Activated T-cell treated with anti-CD3 and anti-CD28 coated beads for 1 hour (primary cell): Measurements from ENCODE around the gene TC2N.
"Not testable (repeated sequence)": the region's sequence is repeated elsewhere in the genome, so short reads cannot be mapped to it uniquely, and the experiment has no call there.

Experiments
- DNase-seq: peaks from one replicate; pipeline ENCODE4 v3.0.0-alpha.2; 2020; ENCODE audit warnings: low read depth

Gene TC2N

GRCh38 chr14:91754819-91755218, 112.5 kb downstream of the TC2N start:
- no peak for DNase-seq

GRCh38 chr14:91754185-91754584, 113.2 kb downstream of the TC2N start:
- no peak for DNase-seq

GRCh38 chr14:91753501-91754128, 113.7 kb downstream of the TC2N start:
- DNase-seq = no peak

GRCh38 chr14:91752961-91753360, 114.4 kb downstream of the TC2N start:
- DNase-seq = no peak

DNA sequence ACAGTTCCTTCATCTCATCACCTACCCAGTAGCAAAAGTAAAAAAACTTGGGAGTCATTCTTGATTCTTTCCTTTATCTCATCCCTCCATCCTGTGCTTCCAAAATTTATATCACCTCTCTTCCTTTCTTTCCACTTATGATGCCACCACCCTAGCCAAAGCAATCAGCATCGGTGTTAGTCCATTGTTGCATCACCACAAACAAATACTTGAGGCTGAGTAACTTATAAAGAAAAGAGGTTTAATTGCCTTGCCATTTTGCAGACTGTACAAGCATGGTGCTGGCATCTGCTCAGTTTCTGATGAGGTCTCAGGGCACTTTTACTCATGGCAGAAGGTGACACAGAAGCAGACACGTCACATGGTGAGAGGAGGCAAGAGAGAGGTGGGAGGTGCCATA, 115.6 kb downstream of the TC2N start:
- DNase-seq = no peak

GRCh38 chr14:91750634-91751198, 116.6 kb downstream of the TC2N start:
- no peak for DNase-seq

GRCh38 chr14:91749868-91750267, 117.5 kb downstream of the TC2N start:
- DNase-seq = no peak

GRCh38 chr14:91748049-91748448, 119.3 kb downstream of the TC2N start:
- no peak for DNase-seq

GRCh38 chr14:91745344-91745743, 122.0 kb downstream of the TC2N start:
- no peak for DNase-seq

DNA sequence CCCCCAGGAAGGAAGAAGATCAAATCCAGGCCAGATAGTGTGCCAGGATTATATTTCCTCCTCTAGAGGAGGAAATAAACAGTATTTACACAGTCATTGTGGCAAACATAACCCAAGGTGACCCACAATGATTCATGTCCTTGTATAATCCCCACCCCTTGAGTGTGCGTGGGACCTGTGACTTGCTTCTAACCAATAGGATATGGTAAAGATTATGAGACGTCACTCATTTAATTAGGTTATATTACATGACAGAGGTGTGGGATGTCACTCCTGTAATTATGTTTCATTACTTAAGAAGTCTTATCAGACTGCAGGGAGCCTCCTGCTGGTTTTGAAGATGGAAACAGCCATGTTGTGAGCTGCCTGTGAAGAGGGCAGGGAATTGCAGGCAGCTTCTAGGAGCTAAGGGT, 123.3 kb downstream of the TC2N start:
- DNase-seq = no peak

DNA sequence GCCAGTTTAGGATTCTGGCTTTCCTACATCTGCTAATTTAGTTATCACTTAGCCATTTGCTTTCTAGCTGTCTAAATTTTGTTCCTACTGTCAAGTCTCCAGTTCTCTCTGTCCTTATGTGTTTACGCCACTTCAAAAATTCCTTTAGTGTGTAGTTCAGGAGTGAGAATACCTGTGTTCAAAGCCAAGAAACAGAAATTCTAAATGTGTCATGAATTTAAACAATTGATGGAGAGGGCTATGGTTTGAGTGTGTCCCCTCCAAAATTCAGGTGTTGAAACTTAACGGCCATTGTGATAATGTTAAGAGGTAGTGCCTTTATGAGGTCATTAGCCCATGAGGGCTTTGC, 124.1 kb downstream of the TC2N start:
- no peak for DNase-seq

DNA sequence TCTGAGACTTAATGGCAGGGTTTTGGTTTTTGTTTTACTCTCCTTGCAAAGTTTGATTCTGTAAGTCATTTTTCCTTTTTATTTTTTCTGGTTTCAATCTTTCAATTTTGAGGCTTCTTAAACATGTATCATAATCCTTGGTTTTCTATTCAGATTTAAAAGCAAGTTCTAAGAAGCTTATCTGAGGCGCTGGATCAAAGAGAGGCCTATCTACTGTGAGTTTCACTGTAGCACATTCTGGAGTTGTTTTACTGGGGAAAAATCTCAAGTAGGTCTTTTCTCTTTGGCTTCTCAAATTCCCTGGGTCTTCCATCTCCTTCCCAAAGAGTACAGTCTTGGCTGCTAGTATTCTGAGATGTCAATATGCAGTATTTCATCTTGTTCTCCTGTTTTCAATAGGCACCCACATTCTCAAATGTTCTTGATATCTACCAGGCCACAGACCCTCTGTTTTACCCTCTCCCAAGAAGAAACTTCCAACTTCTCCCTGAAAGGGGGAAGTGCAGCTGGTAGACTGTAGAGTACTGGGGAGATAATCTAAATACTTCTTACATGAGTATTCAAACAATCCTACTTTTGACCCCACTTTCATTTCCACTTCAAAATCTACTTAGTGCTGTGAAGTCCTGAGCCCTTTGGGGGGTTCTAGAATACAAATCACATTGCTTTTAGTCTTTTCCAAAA, 124.6 kb downstream of the TC2N start:
- DNase-seq = no peak

DNA sequence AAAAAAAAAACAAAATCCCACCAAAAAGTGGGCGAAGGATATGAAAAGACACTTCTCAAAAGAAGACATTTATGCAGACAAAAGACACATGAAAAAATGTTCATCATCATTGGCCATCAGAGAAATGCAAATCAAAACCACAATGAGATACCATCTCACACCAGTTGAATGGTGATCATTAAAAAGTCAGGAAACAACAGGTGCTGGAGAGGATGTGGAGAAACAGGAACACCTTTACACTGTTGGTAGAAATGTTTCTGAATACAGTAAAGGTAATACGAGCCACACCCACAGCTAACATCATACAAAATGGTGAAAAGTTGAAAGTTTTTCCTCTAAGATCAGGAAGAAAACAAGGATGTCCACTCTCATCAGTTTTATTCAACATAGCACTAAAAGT, 127.5 kb downstream of the TC2N start:
- DNase-seq = not testable (repeated sequence)

DNA sequence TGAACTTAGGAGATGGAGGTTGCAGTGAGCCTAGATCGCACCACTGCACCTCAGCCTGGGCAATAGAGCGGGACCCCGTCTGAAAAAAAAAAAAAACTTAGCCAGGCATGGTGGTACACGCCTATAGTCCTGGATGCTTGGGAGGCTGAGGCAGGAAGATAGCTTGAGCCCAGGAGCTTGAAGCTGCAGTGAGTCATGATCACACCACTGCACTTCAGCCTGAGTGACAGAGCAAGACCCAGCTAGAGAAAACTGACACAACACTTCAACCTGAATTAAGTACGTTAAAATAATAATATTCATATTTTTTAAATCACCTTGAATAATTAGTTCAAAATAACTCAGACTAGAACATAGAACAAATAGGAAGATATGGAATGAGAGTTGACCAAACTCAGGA, 129.7 kb downstream of the TC2N start:
- no peak for DNase-seq

GRCh38 chr14:91732859-91733477, 134.4 kb downstream of the TC2N start:
- DNase-seq = no peak

- no peak for DNase-seq
Observed at GRCh38 chr14:91732439-91732838, 134.9 kb downstream of the TC2N start.

DNA sequence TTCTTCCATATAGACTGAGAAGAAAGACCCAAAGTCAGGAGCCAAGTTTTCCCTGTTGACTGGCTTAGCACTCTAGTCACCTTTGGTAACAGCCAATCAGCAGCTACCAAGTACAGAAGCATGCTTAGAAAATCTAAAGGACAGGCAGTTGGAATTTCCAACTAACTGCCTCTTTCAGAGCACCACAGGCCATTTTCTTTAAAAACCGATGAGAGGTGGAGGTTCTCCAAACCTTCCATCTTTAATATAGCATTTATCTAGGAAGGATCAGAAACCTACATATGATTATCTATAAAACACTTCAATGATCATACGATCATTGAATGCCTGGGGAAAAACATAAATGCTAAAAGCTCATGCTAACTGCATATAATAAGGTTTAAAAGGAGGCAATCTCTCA, 135.3 kb downstream of the TC2N start, which contains the start of gene CATSPERB:
CATSPERB (minus strand) TSS at position 101 of the 400 bp plus-strand sequence. CDS start 2,607 bp downstream, outside the sequence.
- DNase-seq = no peak

GRCh38 chr14:91731018-91731417, 136.3 kb downstream of the TC2N start:
- DNase-seq = no peak

GRCh38 chr14:91729756-91730155, 137.6 kb downstream of the TC2N start:
- DNase-seq = no peak
